HG03442 (cell line): ENCODE measurements around the gene OSCP1.

Experiments
- ATAC-seq: cut with Tn5 transposase; IDR thresholded peaks from one replicate; pipeline ENCODE4 v1.9.1; 2021; ENCODE audit warnings: mild to moderate bottlenecking, moderate library complexity; ENCODE audit not compliant: unreplicated experiment

Gene OSCP1

GRCh38 chr1:36386265-36387140 lies 63.7 kb downstream of the OSCP1 start:
- peak; percentile 42 for ATAC-seq

GRCh38 chr1:36385410-36386264 lies 64.6 kb downstream of the OSCP1 start, which contains the start of gene STK40:
STK40 (minus strand) TSS chr1:36385924; CDS start chr1:36361332, 24,592 bp downstream.
- ATAC-seq = peak; percentile 82

- no peak for ATAC-seq
Measured at GRCh38 chr1:36384542-36385409, 65.5 kb downstream of the OSCP1 start.

GRCh38 chr1:36383240-36383639 lies 67.0 kb downstream of the OSCP1 start:
- no peak for ATAC-seq

- no peak for ATAC-seq
Measured at GRCh38 chr1:36382669-36383068, 67.6 kb downstream of the OSCP1 start.

GRCh38 chr1:36382231-36382630 lies 68.0 kb downstream of the OSCP1 start:
- no peak for ATAC-seq

GRCh38 chr1:36381405-36381804 lies 68.8 kb downstream of the OSCP1 start:
- ATAC-seq = no peak

- no peak for ATAC-seq
Measured at GRCh38 chr1:36380782-36381181, 69.5 kb downstream of the OSCP1 start.

GRCh38 chr1:36380143-36380619 lies 70.1 kb downstream of the OSCP1 start:
- no peak for ATAC-seq

GRCh38 chr1:36377791-36378492 lies 72.3 kb downstream of the OSCP1 start:
- no peak for ATAC-seq

- no peak for ATAC-seq
Measured at GRCh38 chr1:36372617-36373016, 77.6 kb downstream of the OSCP1 start.

GRCh38 chr1:36369061-36369861 lies 81.0 kb downstream of the OSCP1 start:
- no peak for ATAC-seq
